ENCODE data around the gene NTSR2. TPM values are rescaled to one million over a fixed set of nuclear protein-coding genes. Genes with fewer than 3 reads are reported as not detected.

Gene NTSR2
- total and polyA plus RNA-seq, 10 of the 15 experiments (the other 5 are each of a cell fraction or from before 2014, with no cell fraction given) = not detected

DNA sequence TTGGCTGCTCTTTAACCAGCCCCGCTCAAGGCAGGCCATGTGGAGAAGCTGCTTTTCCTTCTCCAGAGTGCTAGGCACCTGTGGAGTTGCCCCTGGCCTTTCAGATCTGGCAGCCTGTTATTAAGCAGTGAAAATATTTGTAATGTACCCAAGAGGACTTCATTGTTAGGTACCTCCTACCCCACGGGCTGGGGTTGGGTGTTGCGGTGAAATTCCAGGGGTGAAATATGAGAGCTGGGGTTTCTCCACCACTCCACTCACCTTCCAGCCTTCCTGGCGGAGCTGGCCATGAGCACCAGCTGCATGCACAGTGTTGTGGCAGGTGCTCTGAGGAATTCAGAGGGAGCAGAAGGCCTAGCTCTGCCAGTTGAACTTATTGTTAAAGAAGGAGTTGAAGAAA is 39.1 kb downstream of the NTSR2 start (continued):
- TF ChIP-seq, protein P1, sequence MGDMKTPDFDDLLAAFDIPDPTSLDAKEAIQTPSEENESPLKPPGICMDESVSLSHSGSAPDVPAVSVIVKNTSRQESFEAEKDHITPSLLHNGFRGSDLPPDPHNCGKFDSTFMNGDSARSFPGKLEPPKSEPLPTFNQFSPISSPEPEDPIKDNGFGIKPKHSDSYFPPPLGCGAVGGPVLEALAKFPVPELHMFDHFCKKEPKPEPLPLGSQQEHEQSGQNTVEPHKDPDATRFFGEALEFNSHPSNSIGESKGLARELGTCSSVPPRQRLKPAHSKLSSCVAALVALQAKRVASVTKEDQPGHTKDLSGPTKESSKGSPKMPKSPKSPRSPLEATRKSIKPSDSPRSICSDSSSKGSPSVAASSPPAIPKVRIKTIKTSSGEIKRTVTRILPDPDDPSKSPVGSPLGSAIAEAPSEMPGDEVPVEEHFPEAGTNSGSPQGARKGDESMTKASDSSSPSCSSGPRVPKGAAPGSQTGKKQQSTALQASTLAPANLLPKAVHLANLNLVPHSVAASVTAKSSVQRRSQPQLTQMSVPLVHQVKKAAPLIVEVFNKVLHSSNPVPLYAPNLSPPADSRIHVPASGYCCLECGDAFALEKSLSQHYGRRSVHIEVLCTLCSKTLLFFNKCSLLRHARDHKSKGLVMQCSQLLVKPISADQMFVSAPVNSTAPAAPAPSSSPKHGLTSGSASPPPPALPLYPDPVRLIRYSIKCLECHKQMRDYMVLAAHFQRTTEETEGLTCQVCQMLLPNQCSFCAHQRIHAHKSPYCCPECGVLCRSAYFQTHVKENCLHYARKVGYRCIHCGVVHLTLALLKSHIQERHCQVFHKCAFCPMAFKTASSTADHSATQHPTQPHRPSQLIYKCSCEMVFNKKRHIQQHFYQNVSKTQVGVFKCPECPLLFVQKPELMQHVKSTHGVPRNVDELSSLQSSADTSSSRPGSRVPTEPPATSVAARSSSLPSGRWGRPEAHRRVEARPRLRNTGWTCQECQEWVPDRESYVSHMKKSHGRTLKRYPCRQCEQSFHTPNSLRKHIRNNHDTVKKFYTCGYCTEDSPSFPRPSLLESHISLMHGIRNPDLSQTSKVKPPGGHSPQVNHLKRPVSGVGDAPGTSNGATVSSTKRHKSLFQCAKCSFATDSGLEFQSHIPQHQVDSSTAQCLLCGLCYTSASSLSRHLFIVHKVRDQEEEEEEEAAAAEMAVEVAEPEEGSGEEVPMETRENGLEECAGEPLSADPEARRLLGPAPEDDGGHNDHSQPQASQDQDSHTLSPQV (IDR thresholded peaks at IDR 0.05) = no peak
- TF ChIP-seq NFYB (IDR thresholded peaks at IDR 0.05; ENCODE audit: insufficient read depth, low read depth, low read length) (no peak), KAT2A (conservative IDR thresholded peaks at IDR 0.05; ENCODE audit: control insufficient read depth, low read depth, low read length) (no peak), MEF2B (IDR thresholded peaks at IDR 0.05; ENCODE audit: partially characterized antibody, poor library complexity, severe bottlenecking) (no peak), SIX5 (IDR thresholded peaks at IDR 0.05; ENCODE audit: low read depth, low read length, severe bottlenecking) (no peak), MYC (IDR thresholded peaks at IDR 0.05; ENCODE audit: insufficient read depth, insufficient read length, insufficient replicate concordance, low read length, severe bottlenecking) (no peak), CEBPB (IDR thresholded peaks at IDR 0.05; ENCODE audit: borderline replicate concordance in 1 of 2, low read depth in 2 of 2, low read length in 2 of 2) (no peak), ASH2L (IDR thresholded peaks at IDR 0.05; ENCODE audit: borderline replicate concordance, low read depth) (no peak)
- TF ChIP-seq, protein P2, sequence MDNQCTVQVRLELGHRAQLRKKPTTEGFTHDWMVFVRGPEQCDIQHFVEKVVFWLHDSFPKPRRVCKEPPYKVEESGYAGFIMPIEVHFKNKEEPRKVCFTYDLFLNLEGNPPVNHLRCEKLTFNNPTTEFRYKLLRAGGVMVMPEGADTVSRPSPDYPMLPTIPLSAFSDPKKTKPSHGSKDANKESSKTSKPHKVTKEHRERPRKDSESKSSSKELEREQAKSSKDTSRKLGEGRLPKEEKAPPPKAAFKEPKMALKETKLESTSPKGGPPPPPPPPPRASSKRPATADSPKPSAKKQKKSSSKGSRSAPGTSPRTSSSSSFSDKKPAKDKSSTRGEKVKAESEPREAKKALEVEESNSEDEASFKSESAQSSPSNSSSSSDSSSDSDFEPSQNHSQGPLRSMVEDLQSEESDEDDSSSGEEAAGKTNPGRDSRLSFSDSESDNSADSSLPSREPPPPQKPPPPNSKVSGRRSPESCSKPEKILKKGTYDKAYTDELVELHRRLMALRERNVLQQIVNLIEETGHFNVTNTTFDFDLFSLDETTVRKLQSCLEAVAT (IDR thresholded peaks at IDR 0.05) = no peak
- TF ChIP-seq, protein P3, sequence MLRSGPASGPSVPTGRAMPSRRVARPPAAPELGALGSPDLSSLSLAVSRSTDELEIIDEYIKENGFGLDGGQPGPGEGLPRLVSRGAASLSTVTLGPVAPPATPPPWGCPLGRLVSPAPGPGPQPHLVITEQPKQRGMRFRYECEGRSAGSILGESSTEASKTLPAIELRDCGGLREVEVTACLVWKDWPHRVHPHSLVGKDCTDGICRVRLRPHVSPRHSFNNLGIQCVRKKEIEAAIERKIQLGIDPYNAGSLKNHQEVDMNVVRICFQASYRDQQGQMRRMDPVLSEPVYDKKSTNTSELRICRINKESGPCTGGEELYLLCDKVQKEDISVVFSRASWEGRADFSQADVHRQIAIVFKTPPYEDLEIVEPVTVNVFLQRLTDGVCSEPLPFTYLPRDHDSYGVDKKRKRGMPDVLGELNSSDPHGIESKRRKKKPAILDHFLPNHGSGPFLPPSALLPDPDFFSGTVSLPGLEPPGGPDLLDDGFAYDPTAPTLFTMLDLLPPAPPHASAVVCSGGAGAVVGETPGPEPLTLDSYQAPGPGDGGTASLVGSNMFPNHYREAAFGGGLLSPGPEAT (IDR thresholded peaks at IDR 0.05; ENCODE audit: low read depth) = no peak
- TF ChIP-seq, protein P4, sequence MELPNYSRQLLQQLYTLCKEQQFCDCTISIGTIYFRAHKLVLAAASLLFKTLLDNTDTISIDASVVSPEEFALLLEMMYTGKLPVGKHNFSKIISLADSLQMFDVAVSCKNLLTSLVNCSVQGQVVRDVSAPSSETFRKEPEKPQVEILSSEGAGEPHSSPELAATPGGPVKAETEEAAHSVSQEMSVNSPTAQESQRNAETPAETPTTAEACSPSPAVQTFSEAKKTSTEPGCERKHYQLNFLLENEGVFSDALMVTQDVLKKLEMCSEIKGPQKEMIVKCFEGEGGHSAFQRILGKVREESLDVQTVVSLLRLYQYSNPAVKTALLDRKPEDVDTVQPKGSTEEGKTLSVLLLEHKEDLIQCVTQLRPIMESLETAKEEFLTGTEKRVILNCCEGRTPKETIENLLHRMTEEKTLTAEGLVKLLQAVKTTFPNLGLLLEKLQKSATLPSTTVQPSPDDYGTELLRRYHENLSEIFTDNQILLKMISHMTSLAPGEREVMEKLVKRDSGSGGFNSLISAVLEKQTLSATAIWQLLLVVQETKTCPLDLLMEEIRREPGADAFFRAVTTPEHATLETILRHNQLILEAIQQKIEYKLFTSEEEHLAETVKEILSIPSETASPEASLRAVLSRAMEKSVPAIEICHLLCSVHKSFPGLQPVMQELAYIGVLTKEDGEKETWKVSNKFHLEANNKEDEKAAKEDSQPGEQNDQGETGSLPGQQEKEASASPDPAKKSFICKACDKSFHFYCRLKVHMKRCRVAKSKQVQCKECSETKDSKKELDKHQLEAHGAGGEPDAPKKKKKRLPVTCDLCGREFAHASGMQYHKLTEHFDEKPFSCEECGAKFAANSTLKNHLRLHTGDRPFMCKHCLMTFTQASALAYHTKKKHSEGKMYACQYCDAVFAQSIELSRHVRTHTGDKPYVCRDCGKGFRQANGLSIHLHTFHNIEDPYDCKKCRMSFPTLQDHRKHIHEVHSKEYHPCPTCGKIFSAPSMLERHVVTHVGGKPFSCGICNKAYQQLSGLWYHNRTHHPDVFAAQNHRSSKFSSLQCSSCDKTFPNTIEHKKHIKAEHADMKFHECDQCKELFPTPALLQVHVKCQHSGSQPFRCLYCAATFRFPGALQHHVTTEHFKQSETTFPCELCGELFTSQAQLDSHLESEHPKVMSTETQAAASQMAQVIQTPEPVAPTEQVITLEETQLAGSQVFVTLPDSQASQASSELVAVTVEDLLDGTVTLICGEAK (IDR thresholded peaks at IDR 0.05; ENCODE audit: borderline replicate concordance) = no peak
- TF ChIP-seq, protein P5, sequence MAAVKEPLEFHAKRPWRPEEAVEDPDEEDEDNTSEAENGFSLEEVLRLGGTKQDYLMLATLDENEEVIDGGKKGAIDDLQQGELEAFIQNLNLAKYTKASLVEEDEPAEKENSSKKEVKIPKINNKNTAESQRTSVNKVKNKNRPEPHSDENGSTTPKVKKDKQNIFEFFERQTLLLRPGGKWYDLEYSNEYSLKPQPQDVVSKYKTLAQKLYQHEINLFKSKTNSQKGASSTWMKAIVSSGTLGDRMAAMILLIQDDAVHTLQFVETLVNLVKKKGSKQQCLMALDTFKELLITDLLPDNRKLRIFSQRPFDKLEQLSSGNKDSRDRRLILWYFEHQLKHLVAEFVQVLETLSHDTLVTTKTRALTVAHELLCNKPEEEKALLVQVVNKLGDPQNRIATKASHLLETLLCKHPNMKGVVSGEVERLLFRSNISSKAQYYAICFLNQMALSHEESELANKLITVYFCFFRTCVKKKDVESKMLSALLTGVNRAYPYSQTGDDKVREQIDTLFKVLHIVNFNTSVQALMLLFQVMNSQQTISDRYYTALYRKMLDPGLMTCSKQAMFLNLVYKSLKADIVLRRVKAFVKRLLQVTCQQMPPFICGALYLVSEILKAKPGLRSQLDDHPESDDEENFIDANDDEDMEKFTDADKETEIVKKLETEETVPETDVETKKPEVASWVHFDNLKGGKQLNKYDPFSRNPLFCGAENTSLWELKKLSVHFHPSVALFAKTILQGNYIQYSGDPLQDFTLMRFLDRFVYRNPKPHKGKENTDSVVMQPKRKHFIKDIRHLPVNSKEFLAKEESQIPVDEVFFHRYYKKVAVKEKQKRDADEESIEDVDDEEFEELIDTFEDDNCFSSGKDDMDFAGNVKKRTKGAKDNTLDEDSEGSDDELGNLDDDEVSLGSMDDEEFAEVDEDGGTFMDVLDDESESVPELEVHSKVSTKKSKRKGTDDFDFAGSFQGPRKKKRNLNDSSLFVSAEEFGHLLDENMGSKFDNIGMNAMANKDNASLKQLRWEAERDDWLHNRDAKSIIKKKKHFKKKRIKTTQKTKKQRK (IDR thresholded peaks at IDR 0.05; ENCODE audit: low read depth, low read length) = no peak
